Prostate gland (tissue), 2 donors: Measurements from ENCODE around the gene CHURC1.
A peak's percentile ranks its signal among the peaks of the same experiment; 100 is the strongest.

ENCODE experiments used
- POLR2A ChIP-seq: fragments of 450-650 bp; IDR thresholded peaks from one replicate; pipeline ENCODE4 v1.6.1; 2016; ENCODE audit warnings: antibody characterized with exemption, mild to moderate bottlenecking
- POLR2AphosphoS5 ChIP-seq: sonication (generic); formaldehyde crosslinking; IDR thresholded peaks from one replicate; pipeline ENCODE4 v1.6.1; 2017; ENCODE audit warnings: antibody characterized with exemption
- TF ChIP-seq, protein P1 (sequence below), 4 experiments: fragments of 200-600 bp in 2 of 4; fragments of 450-650 bp in 2 of 4; sonication (generic) in 2 of 4; IDR thresholded peaks; 1 replicate in 3 of 4; 2 replicates in 1 of 4; pipeline ENCODE4 v1.5.1; 2016 to 2019; ENCODE audit warnings: antibody characterized with exemption in 4 of 4, mild to moderate bottlenecking in 2 of 4, moderate library complexity in 2 of 4

DNA sequence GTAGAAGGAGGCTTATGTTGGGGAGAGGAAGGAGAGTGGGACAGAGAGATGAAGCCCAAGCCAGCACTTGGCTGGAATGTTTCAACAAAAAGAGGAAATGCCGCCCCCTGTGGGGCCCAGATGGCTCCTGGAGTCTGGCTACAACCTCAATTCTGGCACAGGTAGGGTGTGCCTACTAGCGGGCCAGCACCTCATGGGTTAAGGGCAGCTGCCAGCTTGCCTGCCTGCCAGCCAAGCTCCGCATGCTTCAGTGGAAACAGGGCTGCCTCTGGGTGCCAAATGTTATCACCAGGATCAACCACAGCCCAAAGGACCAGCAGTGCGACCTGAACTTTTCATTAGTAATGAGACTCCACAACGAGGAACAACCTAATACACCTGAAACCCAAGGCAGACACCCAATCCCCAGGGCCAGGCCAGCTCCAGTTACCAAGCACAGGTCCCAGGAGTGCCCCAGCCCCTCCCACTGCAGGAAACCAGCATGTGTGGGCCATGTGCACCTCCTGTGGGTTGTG lies 46.6 kb downstream of the CHURC1 start:
- TF ChIP-seq, protein P1, sequence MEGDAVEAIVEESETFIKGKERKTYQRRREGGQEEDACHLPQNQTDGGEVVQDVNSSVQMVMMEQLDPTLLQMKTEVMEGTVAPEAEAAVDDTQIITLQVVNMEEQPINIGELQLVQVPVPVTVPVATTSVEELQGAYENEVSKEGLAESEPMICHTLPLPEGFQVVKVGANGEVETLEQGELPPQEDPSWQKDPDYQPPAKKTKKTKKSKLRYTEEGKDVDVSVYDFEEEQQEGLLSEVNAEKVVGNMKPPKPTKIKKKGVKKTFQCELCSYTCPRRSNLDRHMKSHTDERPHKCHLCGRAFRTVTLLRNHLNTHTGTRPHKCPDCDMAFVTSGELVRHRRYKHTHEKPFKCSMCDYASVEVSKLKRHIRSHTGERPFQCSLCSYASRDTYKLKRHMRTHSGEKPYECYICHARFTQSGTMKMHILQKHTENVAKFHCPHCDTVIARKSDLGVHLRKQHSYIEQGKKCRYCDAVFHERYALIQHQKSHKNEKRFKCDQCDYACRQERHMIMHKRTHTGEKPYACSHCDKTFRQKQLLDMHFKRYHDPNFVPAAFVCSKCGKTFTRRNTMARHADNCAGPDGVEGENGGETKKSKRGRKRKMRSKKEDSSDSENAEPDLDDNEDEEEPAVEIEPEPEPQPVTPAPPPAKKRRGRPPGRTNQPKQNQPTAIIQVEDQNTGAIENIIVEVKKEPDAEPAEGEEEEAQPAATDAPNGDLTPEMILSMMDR (IDR thresholded peaks at IDR 0.05) = peak in 1 of 4 experiments; percentile 7
- TF ChIP-seq POLR2A (peak; percentile 11), POLR2AphosphoS5 (peak; percentile 20)
